Stomach (tissue), 4 donors: Measurements from ENCODE around the gene YBX1.

Experiments used
- CTCF ChIP-seq, 7 experiments: fragments of 450-650 bp in 4 of 7; fragments of 200-600 bp in 3 of 7; sonication (generic) in 3 of 7; IDR thresholded peaks; one replicate each; pipeline ENCODE4 v1.5.1; 2016 to 2019; ENCODE audit warnings: antibody characterized with exemption in 7 of 7, control low read depth in 2 of 7, mild to moderate bottlenecking in 1 of 7
- EP300 ChIP-seq: sonication (generic); formaldehyde crosslinking; IDR thresholded peaks from one replicate; pipeline ENCODE4 v1.6.1; 2017; ENCODE audit warnings: antibody characterized with exemption
- POLR2A ChIP-seq, 4 donors: fragments of 450-650 bp; IDR thresholded peaks; one replicate each; pipeline ENCODE4 v1.6.1; 2016; ENCODE audit warnings: antibody characterized with exemption in 4 of 4, control low read depth in 2 of 4, mild to moderate bottlenecking in 1 of 4, moderate library complexity in 1 of 4

- TF ChIP-seq EP300 (no peak), POLR2A (IDR thresholded peaks at IDR 0.05) (no peak), CTCF (IDR thresholded peaks at IDR 0.05) (peak in 1 of 7 experiments; percentile 21)
Observed at GRCh38 chr1:42690477-42691156, 8.4 kb downstream of the YBX1 start.
